ENCODE data around the gene GRID1. TPM values are rescaled to one million over a fixed set of nuclear protein-coding genes. Genes with fewer than 3 reads are reported as not detected.

The GRID1 gene
- total and polyA plus RNA-seq, 9 of the 15 experiments (the other 6 are each of a cell fraction or from before 2014, with no cell fraction given) = 0.01 to 7.2 (median 1.2) TPM

GRCh38 chr10:85596389-85596788, 770.2 kb downstream of the GRID1 start (continued):
- no peak for TF ChIP-seq ZNF318 (IDR thresholded peaks at IDR 0.05; ENCODE audit: borderline replicate concordance in 1 of 2, low read depth in 1 of 2)
- TF ChIP-seq SETDB1 (IDR thresholded peaks at IDR 0.05; ENCODE audit: low read length) = no peak

- Histone ChIP-seq H2AFZ (ENCODE audit: low read depth, low read length) (no peak overlapping the region), H3K4me1 (replicated peaks in 1 of 2; ENCODE audit: control insufficient read depth in 2 of 2, insufficient read depth in 2 of 2, low read length in 2 of 2) (no peaks in the 10 kb centered on the region), H3K9me1 (ENCODE audit: control insufficient read depth, insufficient read depth, low read length) (no peaks in the 10 kb centered on the region), H3K9ac (ENCODE audit: insufficient read depth in 1 of 2, low read depth in 2 of 2, low read length in 2 of 2) (no peak overlapping the region), H4K20me1 (replicated peaks; ENCODE audit: control insufficient read depth, insufficient read depth, low read length) (no peaks in the 10 kb centered on the region), H3K4me2 (ENCODE audit: insufficient read depth, low read length) (no peak overlapping the region), H3K4me3 (no peak overlapping the region), H3K36me3 (ENCODE audit: control insufficient read depth, insufficient read depth, low read length) (no peaks in the 10 kb centered on the region), H3K27me3 (ENCODE audit: control insufficient read depth in 2 of 2, insufficient read depth in 2 of 2, low read length in 2 of 2) (no peaks in the 10 kb centered on the region), H3K9me3 (replicated peaks; ENCODE audit: control insufficient read depth, insufficient read depth, low read depth, low read length) (no peaks in the 10 kb centered on the region), H3K79me2 (ENCODE audit: control insufficient read depth, insufficient read depth, low read length) (no peaks in the 10 kb centered on the region), H3K27ac (ENCODE audit: extremely low read depth, low read depth, low read length) (no peak overlapping the region)
- POLR2A ChIA-PET = interaction anchor here (2.1 kb wide), 1 partner anchor 15 kb away, joined by 9 read pairs; no protein-coding TSS in a partner anchor
- intact Hi-C loops (cut with micrococcal nuclease) (no loop called here), in situ Hi-C loops (cut with MboI) (no loop called here)
- TF ChIP-seq ZNF24 (IDR thresholded peaks at IDR 0.05) = no peak
- TF ChIP-seq CREB1 (IDR thresholded peaks at IDR 0.05) = no peak
- no peak for TF ChIP-seq CREB1 (CRISPR knock-in tag; IDR thresholded peaks at IDR 0.05)
- TF ChIP-seq MBD2 (IDR thresholded peaks at IDR 0.05; ENCODE audit: borderline replicate concordance, low read depth) = no peak
- TF ChIP-seq ZNF212 (CRISPR knock-in tag; IDR thresholded peaks at IDR 0.05) = no peak
- TF ChIP-seq YBX1 (IDR thresholded peaks at IDR 0.05) = no peak
- no peak for TF ChIP-seq MCM3 (IDR thresholded peaks at IDR 0.05)
- TF ChIP-seq ZNF77 (CRISPR knock-in tag; IDR thresholded peaks at IDR 0.05) = no peak
- no peak for TF ChIP-seq ZSCAN32 (CRISPR knock-in tag; IDR thresholded peaks at IDR 0.05)
- 0% methylated on average over 3 of the region's 3 CpGs for WGBS (ENCODE audit: insufficient coverage, low coverage, missing lambda C conversion rate)
- CTCF ChIA-PET (ENCODE audit: low intra/inter-chr PET ratio) = no interaction called here
- ATAC-seq = no peak
- no peak for DNase-seq (ENCODE audit: extremely low read depth in 1 of 4, low spot score in 3 of 4)
- BruUV-seq (replicated peaks) = no TSS peak
- FAIRE-seq = no peak
Observed at GRCh38 chr10:85594239-85594638, 772.4 kb downstream of the GRID1 start.
